Endometrial microvascular endothelial cells (primary cell): Measurements from ENCODE around the gene KLHL14. TPM values are rescaled to one million over a fixed set of nuclear protein-coding genes. Genes with fewer than 3 reads are reported as not detected.

Experiments used
- in situ Hi-C: cut with HindIII; loops from 2 replicates; pipeline ENCODE4 v1.10.0; 2017; ENCODE audit warnings: low sequenced_read_pairs, low pct_unique_long_range_greater_than_20kb; ENCODE audit errors: inconsistent ontology term
- total RNA-seq: library from RNA; depleted of rRNA; stranded (reverse); fragments of >200 nt; gene quantifications from one replicate; pipeline ENCODE4 v1.2.3, GENCODE V29; 2015; ENCODE audit errors: inconsistent ontology term

The KLHL14 gene
- total RNA-seq, 1 donor from 2014 or later = not detected

GRCh38 chr18:32771871-32772580, 797 bp downstream of the KLHL14 start:
- in situ Hi-C loops = no loop called here

- in situ Hi-C loops = no loop called here
These were observed 1.6 kb downstream of the KLHL14 start for GRCh38 chr18:32771169-32771751.

- in situ Hi-C loops = no loop called here
These were observed 2.1 kb downstream of the KLHL14 start for GRCh38 chr18:32770666-32771168.

GRCh38 chr18:32770054-32770665, 2.7 kb downstream of the KLHL14 start:
- in situ Hi-C loops = no loop called here

GRCh38 chr18:32769586-32770053, 3.2 kb downstream of the KLHL14 start:
- in situ Hi-C loops = no loop called here

GRCh38 chr18:32769071-32769585, 3.7 kb downstream of the KLHL14 start:
- in situ Hi-C loops = no loop called here

- in situ Hi-C loops = no loop called here
These were observed 5.4 kb downstream of the KLHL14 start for GRCh38 chr18:32767400-32767799.

- in situ Hi-C loops = no loop called here
These were observed 8.1 kb downstream of the KLHL14 start for GRCh38 chr18:32764611-32765244.

GRCh38 chr18:32763293-32763692, 9.5 kb downstream of the KLHL14 start:
- in situ Hi-C loops = no loop called here

GRCh38 chr18:32761231-32761630, 11.6 kb downstream of the KLHL14 start:
- in situ Hi-C loops = no loop called here

- in situ Hi-C loops = no loop called here
These were observed 12.4 kb downstream of the KLHL14 start for GRCh38 chr18:32760391-32760790.

- in situ Hi-C loops = no loop called here
These were observed 13.1 kb downstream of the KLHL14 start for GRCh38 chr18:32759611-32760167.

GRCh38 chr18:32754508-32755263, 18.1 kb downstream of the KLHL14 start:
- in situ Hi-C loops = no loop called here

GRCh38 chr18:32753656-32754260, 19.1 kb downstream of the KLHL14 start:
- in situ Hi-C loops = no loop called here

- in situ Hi-C loops = no loop called here
These were observed 22.5 kb downstream of the KLHL14 start for GRCh38 chr18:32750328-32750727.

GRCh38 chr18:32749809-32750208, 23.0 kb downstream of the KLHL14 start:
- in situ Hi-C loops = no loop called here

GRCh38 chr18:32742579-32742978, 30.2 kb downstream of the KLHL14 start:
- in situ Hi-C loops = no loop called here

GRCh38 chr18:32735781-32736180, 37.0 kb downstream of the KLHL14 start:
- in situ Hi-C loops = no loop called here
